IMR-90 (cell line): ENCODE measurements around the gene SLC18A3. TPM values are rescaled to one million over a fixed set of nuclear protein-coding genes. Genes with fewer than 3 reads are reported as not detected.

ENCODE experiments used
- ATAC-seq: fragments of 200-7000 bp; cut with Tn5 transposase; 2 replicates; pipeline ENCODE4 v1.9.1; 2020; ENCODE audit warnings: low read depth, mild to moderate bottlenecking, moderate library complexity
- BruUV-seq: library from RNA; stranded (reverse); fragments of 400-500 nt; replicated peaks from 2 replicates; lab custom pipeline; 2021; lab: Mats Ljungman, UMichigan
- CTCF ChIA-PET: fragments of 300-600 bp; formaldehyde crosslinking; extraction: SDS; loops from one replicate; lab custom pipeline; 2021; ENCODE audit warnings: antibody characterized with exemption; lab: Yijun Ruan, JAX
- POLR2A ChIA-PET: fragments of 300-600 bp; sonication (Branson Sonifier 250); formaldehyde crosslinking; loops from one replicate; lab custom pipeline; 2022; ENCODE audit warnings: antibody characterized with exemption; ENCODE audit not compliant: unreplicated experiment; lab: Charles Lee
- DNase-seq: peaks from one replicate; pipeline ENCODE4 v3.0.0; 2013
- H2AFZ ChIP-seq: replicated peaks from 2 replicates; pipeline ENCODE3; 2013; ENCODE audit warnings: low read length, mild to moderate bottlenecking; ENCODE audit not compliant: poor library complexity
- H2AK5ac ChIP-seq: 2 replicates; pipeline ENCODE4 v1.6.1; 2013; ENCODE audit warnings: low read depth, low read length, inconsistent platforms
- H2AK9ac ChIP-seq: replicated peaks from 2 replicates; pipeline ENCODE3; 2013; ENCODE audit warnings: mild to moderate bottlenecking, low read depth, low read length, moderate library complexity; ENCODE audit not compliant: poor library complexity
- H2BK120ac ChIP-seq: 2 replicates; pipeline ENCODE4 v1.6.1; 2013; ENCODE audit warnings: low read depth, low read length, inconsistent platforms
- H2BK15ac ChIP-seq: 3 replicates; pipeline ENCODE4 v1.6.1; 2013; ENCODE audit warnings: low read depth, low read length, inconsistent platforms
- H2BK20ac ChIP-seq: 2 replicates; pipeline ENCODE4 v1.6.1; 2013; ENCODE audit warnings: low read depth, mild to moderate bottlenecking, inconsistent platforms, low read length, moderate library complexity
- H2BK5ac ChIP-seq: 2 replicates; pipeline ENCODE4 v1.6.1; 2013; ENCODE audit warnings: mild to moderate bottlenecking, low read depth, low read length, inconsistent platforms; ENCODE audit not compliant: poor library complexity, severe bottlenecking
- H3K14ac ChIP-seq: replicated peaks from 2 replicates; pipeline ENCODE4 v1.6.1; 2013; ENCODE audit warnings: low read depth, low read length, inconsistent platforms
- H3K18ac ChIP-seq: 2 replicates; pipeline ENCODE4 v1.6.1; 2013; ENCODE audit warnings: low read depth, low read length, control low read depth
- H3K23ac ChIP-seq: 2 replicates; pipeline ENCODE4 v1.6.1; 2013; ENCODE audit warnings: low read depth, low read length, inconsistent platforms
- H3K27ac ChIP-seq: 2 replicates; pipeline ENCODE4 v1.5.1; 2013; ENCODE audit warnings: mild to moderate bottlenecking, control low read depth, low read length; ENCODE audit not compliant: insufficient read depth
- H3K27me3 ChIP-seq: 2 replicates; pipeline ENCODE4 v1.6.1; 2013; ENCODE audit warnings: low read length; ENCODE audit not compliant: control insufficient read depth, insufficient read depth
- H3K36me3 ChIP-seq: 2 replicates; pipeline ENCODE4 v1.6.1; 2013; ENCODE audit warnings: low read length, mixed read lengths; ENCODE audit not compliant: control insufficient read depth, insufficient read depth
- H3K4ac ChIP-seq: 2 replicates; pipeline ENCODE4 v1.6.1; 2013; ENCODE audit warnings: low read depth, low read length, inconsistent platforms
- H3K4me1 ChIP-seq: 2 replicates; pipeline ENCODE4 v1.6.1; 2013; ENCODE audit warnings: low read length, mixed read lengths; ENCODE audit not compliant: control insufficient read depth, insufficient read depth
- H3K4me2 ChIP-seq: 2 replicates; pipeline ENCODE4 v1.6.1; 2013; ENCODE audit warnings: low read depth, mild to moderate bottlenecking, control low read depth, low read length, moderate library complexity
- H3K4me3 ChIP-seq: 2 replicates; pipeline ENCODE4 v1.5.1; 2013; ENCODE audit warnings: low read depth, mild to moderate bottlenecking, control low read depth, low read length, moderate library complexity; ENCODE audit not compliant: insufficient read depth
- H3K56ac ChIP-seq: 2 replicates; pipeline ENCODE4 v1.6.1; 2013; ENCODE audit warnings: low read length, inconsistent platforms; ENCODE audit not compliant: insufficient read depth; ENCODE audit errors: extremely low read depth
- H3K79me1 ChIP-seq, 2 experiments: 2 replicates each; pipeline ENCODE4 v1.6.1; 2013; ENCODE audit warnings: low read length in 2 of 2, inconsistent platforms in 1 of 2, low read depth in 1 of 2
- H3K9ac ChIP-seq: 2 replicates; pipeline ENCODE4 v1.6.1; 2013; ENCODE audit warnings: low read depth, low read length, control low read depth
- H3K9me1 ChIP-seq: 2 replicates; pipeline ENCODE4 v1.6.1; 2013; ENCODE audit warnings: low read length, inconsistent platforms; ENCODE audit not compliant: insufficient read depth
- H3K9me3 ChIP-seq: 2 replicates; pipeline ENCODE4 v1.6.1; 2013; ENCODE audit warnings: low read length; ENCODE audit not compliant: control insufficient read depth, insufficient read depth
- H4K20me1 ChIP-seq: 2 replicates; pipeline ENCODE4 v1.6.1; 2013; ENCODE audit warnings: low read length, inconsistent platforms; ENCODE audit not compliant: insufficient read depth
- H4K5ac ChIP-seq: 2 replicates; pipeline ENCODE4 v1.6.1; 2013; ENCODE audit warnings: mild to moderate bottlenecking, low read depth, low read length, control low read depth
- H4K8ac ChIP-seq, 2 experiments: 2 replicates each; pipeline ENCODE4 v1.6.1; 2013; ENCODE audit warnings: low read depth in 2 of 2, low read length in 2 of 2, control low read depth in 1 of 2, inconsistent platforms in 1 of 2
- H4K91ac ChIP-seq: 2 replicates; pipeline ENCODE4 v1.6.1; 2013; ENCODE audit warnings: low read depth, low read length, inconsistent platforms; ENCODE audit not compliant: insufficient read depth
- BHLHE40 ChIP-seq: fragments of 150-350 bp; IDR thresholded peaks from 2 replicates; pipeline ENCODE4 v1.6.1; 2016; ENCODE audit warnings: mild to moderate bottlenecking, low read depth, low read length
- CEBPB ChIP-seq: IDR thresholded peaks from 2 replicates; pipeline ENCODE4 v1.6.1; 2012; ENCODE audit warnings: low read depth, low read length, improper control_type of control experiment
- CHD1 ChIP-seq: IDR thresholded peaks from 2 replicates; pipeline ENCODE4 v1.6.1; 2012; ENCODE audit warnings: low read depth, low read length, improper control_type of control experiment
- CTCF ChIP-seq: conservative IDR thresholded peaks from 2 replicates; pipeline ENCODE4 v1.5.1; 2012; ENCODE audit warnings: mild to moderate bottlenecking, low read depth, low read length, improper control_type of control experiment
- ELK1 ChIP-seq: fragments of 150-350 bp; IDR thresholded peaks from 2 replicates; pipeline ENCODE4 v1.6.1; 2016; ENCODE audit warnings: low read depth, mild to moderate bottlenecking, low read length, moderate library complexity, borderline replicate concordance
- FOS ChIP-seq: fragments of 150-350 bp; IDR thresholded peaks from 2 replicates; pipeline ENCODE4 v1.6.1; 2016; ENCODE audit warnings: low read depth, low read length
- MAFK ChIP-seq: IDR thresholded peaks from 2 replicates; pipeline ENCODE4 v1.6.1; 2012; ENCODE audit warnings: low read depth, low read length, improper control_type of control experiment
- MAZ ChIP-seq: IDR thresholded peaks from 2 replicates; pipeline ENCODE4 v1.6.1; 2012; ENCODE audit warnings: low read depth, mild to moderate bottlenecking, low read length, improper control_type of control experiment, moderate library complexity, borderline replicate concordance
- MXI1 ChIP-seq: IDR thresholded peaks from 2 replicates; pipeline ENCODE4 v1.6.1; 2012; ENCODE audit warnings: low read depth, mild to moderate bottlenecking, low read length, moderate library complexity, borderline replicate concordance
- NFE2L2 ChIP-seq: fragments of 150-350 bp; IDR thresholded peaks from 2 replicates; pipeline ENCODE4 v1.6.1; 2016; ENCODE audit warnings: low read depth, mild to moderate bottlenecking, low read length
- POLR2A ChIP-seq: IDR thresholded peaks from 2 replicates; pipeline ENCODE4 v1.6.1; 2012; ENCODE audit warnings: mild to moderate bottlenecking, low read depth, low read length
- RAD21 ChIP-seq: IDR thresholded peaks from 2 replicates; pipeline ENCODE4 v1.6.1; 2012; ENCODE audit warnings: low read length, improper control_type of control experiment
- RCOR1 ChIP-seq: IDR thresholded peaks from 2 replicates; pipeline ENCODE4 v1.6.1; 2012; ENCODE audit warnings: mild to moderate bottlenecking, low read length, improper control_type of control experiment; ENCODE audit not compliant: insufficient replicate concordance
- RFX5 ChIP-seq: IDR thresholded peaks from 2 replicates; pipeline ENCODE4 v1.8.0; 2012; ENCODE audit warnings: low read depth, mild to moderate bottlenecking, low read length, moderate library complexity
- SMC3 ChIP-seq: fragments of 150-350 bp; IDR thresholded peaks from 2 replicates; pipeline ENCODE4 v1.6.1; 2016; ENCODE audit warnings: low read depth, mild to moderate bottlenecking, antibody characterized with exemption, low read length, moderate library complexity
- USF2 ChIP-seq: fragments of 150-350 bp; IDR thresholded peaks from 2 replicates; pipeline ENCODE4 v1.6.1; 2017; ENCODE audit warnings: mild to moderate bottlenecking, antibody characterized with exemption, low read length, low read depth
- WGBS, 2 experiments: methylation state at CpG; one replicate each; pipeline versions ENCODE4 v1.1.5 to v1.1.7; 2013; ENCODE audit warnings: missing lambda C conversion rate in 2 of 2; ENCODE audit not compliant: insufficient read length in 1 of 2; ENCODE audit errors: extremely low coverage in 2 of 2; 5-methylcytosine and 5-hydroxymethylcytosine counted together
- dilution Hi-C: fragments of 300-500 bp; cut with HindIII; formaldehyde crosslinking; loops from one replicate; pipeline ENCODE4 v1.14.3; 2018; ENCODE audit warnings: low sequenced_read_pairs; ENCODE audit not compliant: unreplicated experiment
- in situ Hi-C: fragments of 300-500 bp; cut with MboI; formaldehyde crosslinking; loops from 3 replicates; pipeline ENCODE4 v1.14.3; 2019; ENCODE audit warnings: low sequenced_read_pairs, inconsistent platforms, mixed read lengths
- intact Hi-C: fragments of 100-400 bp; cut with micrococcal nuclease; formaldehyde crosslinking; loops from 2 replicates; pipeline ENCODE4 v1.10.0; 2022
- polyA plus RNA-seq, 3 experiments: library from polyadenylated mRNA; depleted of rRNA; stranded (reverse); fragments of >200 nt; gene quantifications; 2 replicates each; pipeline ENCODE4 v1.2.3, GENCODE V29; 2012; ENCODE audit warnings: low replicate concordance in 1 of 3
- total RNA-seq: library from RNA; depleted of rRNA; stranded (reverse); fragments of >200 nt; gene quantifications from 2 replicates; pipeline ENCODE4 v1.2.3, GENCODE V29; 2012

SLC18A3 gene
- total and polyA plus RNA-seq, 2 of the 4 experiments (the other 2 are of a cell fraction), result not detected

DNA sequence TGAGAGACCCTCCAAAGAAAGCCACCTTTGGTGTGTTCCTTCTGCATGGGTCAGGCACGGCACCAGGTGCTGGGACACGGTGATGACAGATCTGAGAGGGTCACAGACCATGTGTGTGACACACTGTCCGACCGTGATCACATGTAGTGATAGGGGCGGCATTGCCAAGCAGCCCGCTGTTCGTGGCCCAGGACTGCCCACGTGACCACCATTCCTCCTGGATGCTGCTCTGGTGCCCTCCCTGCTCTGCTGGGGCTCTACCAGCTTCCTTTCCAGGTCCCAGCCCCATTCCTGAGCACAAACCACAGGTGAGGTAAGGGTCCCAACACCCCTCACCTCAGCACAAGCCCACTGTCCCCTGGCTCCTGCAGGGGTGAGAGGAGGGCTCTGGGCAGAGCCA is 10.1 kb upstream of the SLC18A3 start:
- no peak for TF ChIP-seq BHLHE40
- TF ChIP-seq MXI1, result no peak
- TF ChIP-seq SMC3, result no peak
- TF ChIP-seq MAFK, result no peak
- TF ChIP-seq RFX5, result no peak
- no peak for TF ChIP-seq MAZ
- no peak for TF ChIP-seq POLR2A
- TF ChIP-seq NFE2L2, result no peak
- TF ChIP-seq FOS, result no peak
- TF ChIP-seq RCOR1, result no peak
- no peak for TF ChIP-seq RAD21
- no peak for TF ChIP-seq CTCF
- no peak for TF ChIP-seq CEBPB
- TF ChIP-seq CHD1, result no peak
- TF ChIP-seq ELK1, result no peak
- no peak for TF ChIP-seq USF2
- Histone ChIP-seq H4K8ac (no peak overlapping the region), H4K91ac (no peak overlapping the region), H3K79me1 (no peaks in the 10 kb centered on the region), H3K4me2 (no peak overlapping the region), H4K5ac (no peak overlapping the region), H3K56ac (no peak overlapping the region), H2AK5ac (no peak overlapping the region), H3K27me3 (peaks cover 25% of the 10 kb centered on the region; the same call in 1 of the 2 replicates), H2BK5ac (no peak overlapping the region), H3K9me1 (no peaks in the 10 kb centered on the region; the same call in 1 of the 2 replicates), H3K4me1 (peaks cover 2% of the 10 kb centered on the region; the same call in 1 of the 2 replicates), H3K9me3 (no peaks in the 10 kb centered on the region), H3K4ac (no peak overlapping the region), H2BK120ac (no peak overlapping the region), H3K4me3 (no peak overlapping the region), H4K20me1 (no peaks in the 10 kb centered on the region), H3K18ac (no peak overlapping the region), H3K23ac (no peak overlapping the region), H3K27ac (no peak overlapping the region), H3K14ac (no peak overlapping the region), H3K36me3 (no peaks in the 10 kb centered on the region), H2BK20ac (no peak overlapping the region), H2AFZ (no peak overlapping the region), H2AK9ac (no peak overlapping the region), H2BK15ac (no peak overlapping the region), H3K9ac (no peak overlapping the region)
- no TSS peak for BruUV-seq
- in situ Hi-C loops, result no loop called here
- POLR2A ChIA-PET, result no interaction called here
- DNase-seq, result no peak
- intact Hi-C loops, result no loop called here
- dilution Hi-C loops, result no loop called here
- WGBS, 2 experiments, result 30% methylated on average over 2 of the region's 8 CpGs; no CpG with 5 or more reads in 1 of the 2 experiments
- ATAC-seq, result no peak
- CTCF ChIA-PET, result no interaction called here
